CMK (cell line): ENCODE data around the gene RFLNA.
"Not testable (repeated sequence)": the region's sequence is repeated elsewhere in the genome, so short reads cannot be mapped to it uniquely, and the experiment has no call there.

ENCODE experiments used
- DNase-seq: peaks from one replicate; pipeline ENCODE4 v3.0.0-alpha.2; 2010; ENCODE audit warnings: low read depth

Gene RFLNA

DNA sequence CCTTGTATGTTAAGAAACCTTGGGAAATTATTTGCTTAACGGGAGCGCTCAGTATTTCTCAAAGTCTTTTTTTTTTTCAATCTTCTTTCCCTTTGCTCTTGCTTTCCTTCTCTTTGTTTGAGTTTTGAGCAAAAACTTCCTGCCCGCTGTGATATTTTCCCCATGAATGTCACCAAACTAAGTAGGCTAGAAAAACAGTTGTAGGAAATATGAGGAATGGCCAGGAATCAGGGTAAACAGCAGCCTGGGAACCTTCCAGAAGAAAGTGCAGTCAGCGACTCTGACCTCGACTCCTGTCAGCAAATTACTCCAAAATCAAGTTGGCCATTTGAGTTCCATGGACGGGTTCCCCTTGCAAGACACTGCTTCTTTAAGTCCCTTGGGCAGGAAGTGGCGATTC lies 11.6 kb upstream of the RFLNA start:
- no peak for DNase-seq

GRCh38 chr12:124284368-124284767 lies 10.5 kb upstream of the RFLNA start:
- DNase-seq = no peak

GRCh38 chr12:124286414-124286813 lies 8.5 kb upstream of the RFLNA start:
- DNase-seq = no peak

DNA sequence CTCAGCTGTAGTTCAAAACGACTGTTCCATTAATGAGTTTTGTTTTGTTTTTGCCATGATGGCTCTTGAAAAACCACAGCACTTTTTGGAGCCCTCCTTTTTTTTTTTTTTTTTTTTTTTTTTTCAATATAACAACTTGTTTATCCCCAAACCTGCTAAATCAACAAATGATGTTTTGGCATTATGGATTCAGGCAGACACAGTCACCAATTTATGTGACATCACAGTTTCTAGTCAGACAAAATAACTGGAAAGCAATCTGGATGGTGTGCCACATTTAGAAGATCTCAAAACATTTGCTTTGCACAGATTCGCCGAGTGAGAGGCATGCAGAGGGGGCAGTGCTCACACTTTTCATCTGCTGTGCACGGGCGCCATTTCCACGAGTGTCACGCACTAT lies 7.9 kb upstream of the RFLNA start:
- DNase-seq = no peak

DNA sequence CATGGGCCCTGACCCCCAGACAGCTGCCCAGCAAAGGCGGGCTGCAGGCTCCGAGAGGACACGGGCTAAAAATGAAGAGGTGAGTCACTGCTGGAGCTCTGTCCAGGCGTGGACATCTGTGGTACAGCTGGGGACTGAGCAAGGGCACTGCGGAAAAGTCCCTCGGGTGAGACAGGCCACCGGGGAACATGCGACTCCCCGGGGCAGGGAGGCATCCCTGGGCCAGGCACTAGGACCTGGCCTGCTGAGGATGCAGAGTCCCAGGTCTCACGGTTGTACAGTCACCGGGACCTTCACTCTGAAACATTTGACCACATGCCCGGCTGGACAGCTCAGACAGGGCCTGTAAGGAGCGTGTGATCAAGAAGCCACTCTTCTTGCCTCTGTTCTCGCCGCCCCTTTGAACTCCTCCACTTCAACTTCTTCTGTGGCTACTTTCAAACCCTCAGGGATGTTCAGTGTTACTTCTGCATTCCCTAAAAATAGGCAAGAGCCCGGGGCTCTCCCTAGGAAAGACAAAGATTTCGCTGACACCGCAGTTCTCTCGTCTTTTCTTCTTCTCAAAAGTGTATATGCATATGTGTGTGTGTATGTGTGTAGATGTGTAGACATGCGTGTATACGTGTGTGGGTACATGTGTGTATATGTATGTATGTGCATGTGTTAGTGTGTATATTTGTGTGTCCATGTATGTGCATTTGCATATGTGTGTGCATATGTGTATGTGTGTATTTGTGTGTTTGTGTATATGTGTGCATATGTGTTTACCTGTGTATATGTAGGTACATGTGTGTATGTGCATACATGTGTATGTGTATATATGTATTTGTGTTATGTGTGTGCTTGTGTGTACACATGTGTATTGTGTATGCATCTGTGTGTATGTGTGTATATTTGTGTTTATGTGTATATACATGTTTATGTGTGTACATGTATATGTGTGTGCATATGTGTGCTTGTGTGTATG lies 5.0 kb upstream of the RFLNA start:
- no peak for DNase-seq

GRCh38 chr12:124292385-124292784 lies 2.5 kb upstream of the RFLNA start:
- no peak for DNase-seq

DNA sequence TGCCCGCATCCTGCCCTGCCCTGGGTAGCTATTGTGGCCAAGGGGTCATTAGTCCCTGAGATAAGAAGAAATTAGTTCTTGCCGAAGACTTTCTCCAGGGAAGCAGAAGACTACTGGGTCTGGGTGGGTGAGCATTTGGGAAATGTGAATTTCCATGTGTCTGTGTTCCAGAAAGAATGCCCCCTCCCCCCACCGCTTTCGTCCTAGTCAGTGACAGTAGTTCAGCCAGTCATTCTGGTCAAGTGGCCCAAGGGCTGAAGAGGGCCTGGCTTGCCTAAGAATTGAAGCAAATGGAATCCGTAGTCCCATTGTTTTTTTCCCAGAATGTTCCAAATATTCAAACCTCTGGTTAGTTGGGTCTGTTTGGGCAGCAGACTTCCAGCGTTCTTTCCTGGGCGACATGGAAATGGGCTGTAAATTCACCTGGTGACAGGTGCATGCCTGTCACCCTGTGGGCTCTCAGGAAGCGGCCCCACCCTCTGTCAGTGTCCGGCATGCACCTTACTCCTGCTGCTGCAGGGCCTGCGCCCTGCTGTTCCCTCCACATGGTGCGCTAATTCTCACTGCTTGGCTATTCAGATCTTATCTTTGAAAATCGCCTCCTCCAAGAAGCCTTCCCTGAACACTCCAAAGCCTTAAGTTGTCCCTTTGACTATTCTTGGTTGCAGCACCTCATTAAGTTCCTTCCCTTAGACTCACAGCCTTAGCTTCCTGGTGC lies 1.4 kb upstream of the RFLNA start:
- no peak for DNase-seq

DNA sequence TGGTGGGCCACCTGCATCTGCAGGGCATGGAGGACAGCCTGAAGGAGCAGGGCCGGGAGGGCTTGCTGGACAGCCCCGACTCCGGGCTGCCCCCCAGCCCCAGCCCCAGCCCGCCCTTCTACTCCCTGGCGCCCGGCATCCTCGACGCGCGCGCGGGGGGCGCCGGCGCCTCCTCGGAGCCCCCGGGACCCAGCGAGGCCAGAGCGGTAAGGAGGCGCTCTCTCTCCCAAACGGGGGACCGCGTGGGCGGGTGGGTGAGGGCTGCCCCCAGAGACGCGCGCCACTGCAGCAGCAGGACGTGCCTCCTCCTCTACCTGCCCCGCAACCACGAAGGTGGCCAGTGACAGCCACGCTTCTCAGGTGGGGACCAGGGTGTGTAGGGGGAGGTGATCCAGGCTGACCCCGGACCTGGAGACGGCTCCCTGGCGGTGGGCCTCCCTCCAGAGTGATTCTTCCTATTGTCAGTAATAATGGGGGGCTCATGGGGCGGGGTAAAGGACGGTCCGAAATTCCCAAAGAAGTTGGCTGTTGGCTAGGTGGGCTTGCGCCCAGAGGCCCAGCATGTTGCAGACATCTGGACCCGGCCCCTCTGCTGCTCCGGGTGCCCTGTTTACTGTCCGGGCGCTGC lies 652 bp downstream of the RFLNA start:
- DNase-seq = no peak

DNA sequence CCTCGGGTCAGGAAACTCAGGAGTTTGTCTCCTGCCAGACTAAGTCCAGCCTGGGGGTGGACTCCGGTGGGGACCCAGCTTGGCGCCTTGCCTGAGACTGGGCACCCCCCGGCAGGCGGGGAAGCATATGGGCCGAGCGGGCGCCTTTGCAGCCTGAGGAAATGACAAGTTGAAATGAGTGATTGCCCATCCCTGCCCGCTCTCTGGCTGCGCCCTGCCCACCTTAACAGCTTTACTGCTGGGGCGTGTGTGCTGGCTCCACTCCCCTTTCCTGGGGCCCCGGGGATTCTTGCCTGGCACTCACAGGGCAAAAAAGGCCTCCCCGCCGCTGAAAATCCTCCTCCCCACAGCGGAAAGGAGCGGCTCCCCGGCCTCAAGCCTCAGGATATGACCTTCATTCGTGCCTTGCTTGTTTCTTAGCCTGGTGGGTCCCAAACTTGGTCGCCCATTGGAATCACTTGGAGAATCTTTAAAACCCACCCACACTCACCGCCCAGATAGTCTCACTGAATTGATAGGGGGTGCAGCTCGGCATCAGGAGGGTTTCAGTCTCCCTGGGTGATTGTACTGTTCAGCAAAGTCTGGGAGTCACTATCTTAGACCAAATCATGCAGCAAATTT lies 1.5 kb downstream of the RFLNA start:
- DNase-seq = no peak

GRCh38 chr12:124296916-124297351 lies 2.0 kb downstream of the RFLNA start:
- DNase-seq = no peak

DNA sequence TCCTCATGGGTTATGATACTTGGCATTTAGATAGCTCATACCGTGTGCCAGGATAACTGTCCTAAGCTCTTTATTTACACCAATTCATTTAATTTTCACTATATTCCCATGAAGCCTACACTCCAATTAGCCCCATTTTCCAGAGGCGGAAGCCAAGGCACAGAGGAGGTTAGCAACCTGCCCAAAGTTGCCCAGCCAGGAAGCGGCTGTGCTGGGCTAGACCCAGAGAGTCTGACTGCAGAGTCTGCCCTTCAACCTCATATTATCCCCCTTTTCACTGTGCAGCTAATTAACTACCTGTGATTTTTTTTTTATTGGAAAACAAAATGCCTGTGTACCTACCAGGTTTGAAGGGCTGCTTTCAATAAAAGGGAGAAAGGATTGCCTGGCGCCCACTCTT lies 2.5 kb downstream of the RFLNA start:
- no peak for DNase-seq

DNA sequence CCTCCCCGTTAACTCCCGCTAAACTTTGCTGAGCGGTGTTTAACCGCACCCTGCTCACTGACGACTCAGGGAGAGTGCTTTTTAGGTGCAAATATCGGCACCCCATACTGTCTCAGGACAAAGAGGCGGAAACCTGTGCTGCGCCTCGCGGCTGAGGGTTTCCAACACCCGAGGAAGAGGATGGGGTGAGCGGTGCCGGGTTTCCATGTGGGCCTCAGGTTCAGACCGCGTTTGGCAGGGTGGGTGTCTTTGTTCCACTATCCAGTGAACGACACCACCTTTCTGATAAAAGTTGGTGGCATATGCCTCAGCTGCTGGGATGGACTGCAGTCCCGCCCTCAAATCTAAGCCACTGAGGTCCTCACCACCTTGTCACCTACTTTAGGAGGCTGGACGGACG lies 3.0 kb downstream of the RFLNA start:
- no peak for DNase-seq

DNA sequence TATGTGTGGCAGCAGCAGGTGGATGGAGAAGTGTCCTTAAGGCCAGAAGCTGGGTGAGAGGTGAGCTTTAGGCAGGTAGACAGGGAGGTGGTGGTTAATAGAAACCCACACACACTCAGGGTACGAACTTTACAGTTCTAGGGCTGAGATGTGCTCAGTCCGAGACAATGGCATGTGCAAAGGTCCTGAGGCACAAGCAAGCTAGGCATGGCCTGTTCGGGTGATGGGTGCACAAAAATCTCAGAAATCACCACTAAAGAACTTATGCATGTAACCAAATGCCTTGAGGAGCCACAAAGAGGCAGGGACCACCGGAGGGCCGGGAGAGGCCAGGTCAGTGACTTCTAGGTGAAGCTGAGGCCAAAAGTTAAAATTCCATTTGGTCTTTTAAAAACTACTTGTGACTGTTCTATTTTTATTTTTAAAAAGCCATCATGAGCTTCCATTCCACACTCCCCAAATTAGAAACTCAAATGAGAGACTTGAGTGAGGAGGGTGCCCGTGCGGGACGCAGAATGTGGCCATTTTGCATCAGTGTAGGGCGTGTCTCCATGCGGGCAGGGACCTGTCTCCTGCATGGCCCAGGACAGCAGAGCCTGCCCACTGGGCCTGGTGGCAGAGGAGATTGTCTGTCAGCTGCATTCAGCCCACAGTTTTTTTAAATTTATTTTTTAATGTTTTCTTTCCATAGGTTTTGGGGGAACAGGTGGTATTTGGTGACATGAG lies 4.0 kb downstream of the RFLNA start:
- no peak for DNase-seq

GRCh38 chr12:124299628-124300388 lies 4.9 kb downstream of the RFLNA start:
- DNase-seq = no peak

- not testable (repeated sequence) for DNase-seq
Observed at GRCh38 chr12:124300657-124301056, 5.8 kb downstream of the RFLNA start.

DNA sequence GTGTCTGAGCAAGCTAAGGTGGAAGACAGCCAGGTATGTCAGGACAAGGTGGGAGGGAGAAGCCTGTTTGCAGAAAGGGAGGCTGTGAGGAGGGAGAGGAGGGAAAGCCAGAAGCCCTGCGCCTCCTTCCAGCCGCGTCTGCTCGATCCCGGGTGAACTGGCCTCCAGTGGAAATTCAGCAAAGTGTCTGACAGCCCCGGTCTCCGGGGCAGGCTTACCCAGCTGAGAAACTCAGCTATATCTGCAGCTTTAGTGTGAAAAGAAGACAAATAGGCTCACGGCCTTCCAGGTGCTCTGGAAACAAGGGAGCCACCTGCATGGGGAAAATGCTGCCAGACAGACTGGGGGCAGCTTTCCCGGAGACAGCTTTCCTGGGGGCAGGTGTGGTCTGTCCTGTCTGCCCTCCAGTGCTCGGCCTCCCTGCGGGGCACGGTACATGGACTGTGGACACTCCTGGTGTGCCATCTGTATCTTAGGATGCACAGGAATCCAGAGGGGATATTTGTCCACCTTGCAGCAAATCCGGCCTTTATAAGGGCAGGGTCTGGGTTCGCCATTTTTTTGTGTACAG lies 6.3 kb downstream of the RFLNA start:
- DNase-seq = no peak

- no peak for DNase-seq
Observed at GRCh38 chr12:124302241-124302806, 7.4 kb downstream of the RFLNA start.

DNA sequence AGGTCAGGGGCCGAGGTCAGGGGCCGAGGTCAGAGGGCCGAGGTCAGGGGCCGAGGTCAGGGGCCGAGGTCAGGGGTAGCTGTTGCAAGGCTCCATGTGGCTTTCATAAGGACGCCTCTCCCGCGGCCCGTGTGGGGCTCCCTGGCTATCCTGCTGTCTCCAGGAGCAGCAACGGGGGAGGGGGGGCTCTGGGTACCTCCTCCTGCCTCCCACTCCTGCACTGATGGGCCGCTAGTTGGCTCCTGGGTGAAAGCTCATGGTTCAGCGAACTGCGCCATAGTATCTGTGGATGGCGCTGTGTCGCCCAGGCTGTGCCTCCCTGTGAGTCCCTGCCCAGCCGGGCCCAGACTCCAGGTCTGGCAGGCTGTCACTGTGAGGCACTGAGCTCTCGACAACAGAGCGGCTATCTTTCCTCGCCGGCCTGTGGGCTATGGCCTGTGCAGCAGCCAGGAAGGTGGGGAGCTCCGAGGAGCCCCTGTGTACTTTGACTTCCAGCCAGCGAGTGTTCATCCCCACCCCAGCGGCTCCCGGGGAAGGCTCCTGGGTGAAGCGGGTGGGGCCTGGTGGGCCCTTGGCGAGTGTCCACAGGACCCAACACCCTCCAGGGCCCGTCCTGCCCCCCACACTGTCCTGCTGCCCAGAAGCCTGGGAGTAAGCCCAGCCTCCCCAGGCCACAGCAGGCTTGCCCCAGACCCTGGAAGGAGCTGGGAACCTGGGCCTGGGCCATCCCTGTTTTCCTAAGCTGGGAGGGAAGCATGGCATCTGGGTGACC lies 8.1 kb downstream of the RFLNA start:
- DNase-seq = no peak

- no peak for DNase-seq
Observed at GRCh38 chr12:124303579-124304313, 8.9 kb downstream of the RFLNA start.
